Liver (tissue), 3 donors: Measurements from ENCODE around the gene C10orf105.

ENCODE experiments used
- CTCF ChIP-seq: fragments of 150-350 bp; IDR thresholded peaks from 2 replicates; pipeline ENCODE4 v1.5.1; 2017; ENCODE audit warnings: improper control_type of control experiment, low read depth, low read length; ENCODE audit not compliant: missing input control
- FOXA1 ChIP-seq: IDR thresholded peaks from 2 replicates; pipeline ENCODE4 v1.6.1; 2016; ENCODE audit warnings: antibody characterized with exemption
- HNF4A ChIP-seq, 2 donors: conservative IDR thresholded peaks; 2 replicates each; pipeline ENCODE4 v1.6.1; 2016; ENCODE audit warnings: antibody characterized with exemption in 2 of 2, mild to moderate bottlenecking in 2 of 2
- JUND ChIP-seq, 2 donors: IDR thresholded peaks; 2 replicates each; pipeline ENCODE4 v1.6.1; 2016; ENCODE audit warnings: antibody characterized with exemption in 2 of 2
- RAD21 ChIP-seq, 2 donors: IDR thresholded peaks; 2 replicates each; pipeline ENCODE4 v1.6.1; 2016; ENCODE audit warnings: antibody characterized with exemption in 2 of 2, mild to moderate bottlenecking in 2 of 2
- RXRA ChIP-seq, 2 donors: IDR thresholded peaks; 2 replicates each; pipeline ENCODE4 v1.6.1; 2017 to 2018; ENCODE audit warnings: antibody characterized with exemption in 2 of 2, mild to moderate bottlenecking in 1 of 2
- SP1 ChIP-seq: IDR thresholded peaks from 2 replicates; pipeline ENCODE4 v1.6.1; 2018; ENCODE audit warnings: antibody characterized with exemption, mild to moderate bottlenecking
- YY1 ChIP-seq: IDR thresholded peaks from 2 replicates; pipeline ENCODE4 v1.6.1; 2016; ENCODE audit warnings: antibody characterized with exemption, mild to moderate bottlenecking
- TF ChIP-seq, protein P1 (sequence below): IDR thresholded peaks from 2 replicates; pipeline ENCODE4 v1.6.1; 2016; ENCODE audit warnings: antibody characterized with exemption
- TF ChIP-seq, protein P2 (sequence below): IDR thresholded peaks from 2 replicates; pipeline ENCODE4 v1.6.1; 2016; ENCODE audit warnings: antibody characterized with exemption
- donor health status: healthy.
- donor health status: healthy.

GRCh38 chr10:71720288-71720687 lies 710 bp upstream of the C10orf105 start:
- TF ChIP-seq CTCF = no peak
- TF ChIP-seq, protein P1, sequence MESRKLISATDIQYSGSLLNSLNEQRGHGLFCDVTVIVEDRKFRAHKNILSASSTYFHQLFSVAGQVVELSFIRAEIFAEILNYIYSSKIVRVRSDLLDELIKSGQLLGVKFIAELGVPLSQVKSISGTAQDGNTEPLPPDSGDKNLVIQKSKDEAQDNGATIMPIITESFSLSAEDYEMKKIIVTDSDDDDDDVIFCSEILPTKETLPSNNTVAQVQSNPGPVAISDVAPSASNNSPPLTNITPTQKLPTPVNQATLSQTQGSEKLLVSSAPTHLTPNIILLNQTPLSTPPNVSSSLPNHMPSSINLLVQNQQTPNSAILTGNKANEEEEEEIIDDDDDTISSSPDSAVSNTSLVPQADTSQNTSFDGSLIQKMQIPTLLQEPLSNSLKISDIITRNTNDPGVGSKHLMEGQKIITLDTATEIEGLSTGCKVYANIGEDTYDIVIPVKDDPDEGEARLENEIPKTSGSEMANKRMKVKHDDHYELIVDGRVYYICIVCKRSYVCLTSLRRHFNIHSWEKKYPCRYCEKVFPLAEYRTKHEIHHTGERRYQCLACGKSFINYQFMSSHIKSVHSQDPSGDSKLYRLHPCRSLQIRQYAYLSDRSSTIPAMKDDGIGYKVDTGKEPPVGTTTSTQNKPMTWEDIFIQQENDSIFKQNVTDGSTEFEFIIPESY = no peak
- no peak for TF ChIP-seq JUND (IDR thresholded peaks at IDR 0.05)
- TF ChIP-seq RAD21 (IDR thresholded peaks at IDR 0.05) = no peak
- TF ChIP-seq, protein P2, sequence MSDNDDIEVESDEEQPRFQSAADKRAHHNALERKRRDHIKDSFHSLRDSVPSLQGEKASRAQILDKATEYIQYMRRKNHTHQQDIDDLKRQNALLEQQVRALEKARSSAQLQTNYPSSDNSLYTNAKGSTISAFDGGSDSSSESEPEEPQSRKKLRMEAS = no peak
- no peak for TF ChIP-seq HNF4A (conservative IDR thresholded peaks at IDR 0.05)
- no peak for TF ChIP-seq FOXA1
- TF ChIP-seq YY1 = no peak
- TF ChIP-seq SP1 = no peak
- no peak for TF ChIP-seq RXRA (IDR thresholded peaks at IDR 0.05)
